Kidney tubule cell (primary cell): ENCODE results near the gene CDIPT.
"Not testable (repeated sequence)": the region's sequence is repeated elsewhere in the genome, so short reads cannot be mapped to it uniquely, and the experiment has no call there.

ENCODE experiments used
- DNase-seq: peaks from one replicate; pipeline ENCODE4 v3.0.0-alpha.2; 2018; ENCODE audit warnings: low spot score

CDIPT gene

GRCh38 chr16:29858149-29858849, 4.7 kb downstream of the CDIPT start:
- DNase-seq, result no peak

DNA sequence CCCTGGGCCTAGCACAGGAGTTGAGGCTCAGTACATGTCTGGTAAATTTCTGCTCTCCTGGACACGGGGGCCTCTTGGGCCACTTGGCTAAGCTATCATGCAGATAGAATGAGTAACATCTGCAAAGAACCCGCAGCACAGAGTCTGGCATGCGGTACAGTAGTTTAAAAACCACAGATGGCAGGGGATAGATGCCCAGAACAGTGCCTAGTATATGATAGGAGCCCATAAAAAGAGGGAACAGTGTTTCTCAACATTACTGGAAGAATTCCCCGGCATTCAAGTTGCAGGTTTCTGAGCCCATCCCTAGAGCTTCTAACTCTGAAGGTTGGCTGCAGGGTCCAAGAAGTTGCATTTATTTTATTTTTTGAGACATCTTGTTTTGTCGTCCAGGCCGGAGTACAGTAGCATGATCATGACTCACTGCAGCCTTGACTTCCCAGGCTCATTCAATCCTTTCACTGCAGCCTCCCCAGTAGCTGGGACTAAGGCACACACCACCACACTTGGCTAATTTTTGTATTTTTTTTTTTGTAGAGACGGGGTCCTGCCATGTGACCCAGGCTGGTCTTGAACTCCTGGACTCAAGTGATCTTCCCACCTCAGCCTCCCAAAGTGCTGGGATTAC, 5.8 kb downstream of the CDIPT start:
- peak; percentile 13 for DNase-seq

- DNase-seq, result peak; percentile 24
These were observed 8.4 kb downstream of the CDIPT start for GRCh38 chr16:29854520-29855100.

DNA sequence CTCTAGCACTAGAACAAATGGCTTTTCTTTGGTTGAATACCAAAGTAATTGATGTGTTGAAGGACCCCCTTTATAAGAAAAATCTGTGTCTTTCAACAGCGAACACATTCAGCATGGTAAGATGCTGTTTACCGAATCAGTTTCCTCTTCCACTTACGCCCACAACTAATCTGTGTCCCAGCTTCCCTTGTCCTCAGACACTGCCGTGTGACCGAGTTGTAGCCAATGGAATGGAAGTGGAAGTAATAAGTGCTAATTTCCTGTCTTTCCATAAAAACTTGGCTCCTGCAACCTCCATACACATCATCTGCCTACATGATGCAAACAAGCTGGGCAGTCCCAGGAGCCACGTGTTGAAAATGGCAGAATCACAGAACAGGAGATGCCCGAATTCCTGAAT, 10.4 kb downstream of the CDIPT start:
- no peak for DNase-seq

DNA sequence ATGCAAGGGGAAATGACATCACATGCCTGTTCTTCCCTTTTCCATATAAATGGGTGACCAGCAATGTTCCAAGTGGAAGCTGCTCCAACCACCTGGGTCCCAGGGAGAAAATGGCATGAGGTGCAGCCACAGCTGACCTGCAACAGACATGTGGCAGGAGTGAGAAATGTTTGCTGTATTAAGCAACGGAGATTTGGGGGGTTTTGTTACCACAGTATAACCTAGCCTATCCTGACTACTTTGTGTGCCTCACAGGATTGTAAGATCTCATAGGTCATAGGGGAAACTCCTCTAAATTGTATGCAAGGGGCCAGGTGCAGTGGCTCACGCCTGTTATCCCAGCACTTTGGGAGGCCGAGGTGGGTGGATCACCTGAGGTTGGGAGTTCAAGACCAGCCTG, 12.0 kb downstream of the CDIPT start:
- no peak for DNase-seq

- DNase-seq, result no peak
These were observed 13.5 kb downstream of the CDIPT start for GRCh38 chr16:29849505-29849904.

GRCh38 chr16:29848420-29849297, 14.4 kb downstream of the CDIPT start:
- DNase-seq, result peak; percentile 65

- DNase-seq, result no peak
These were observed 17.4 kb downstream of the CDIPT start for GRCh38 chr16:29845656-29846055.

GRCh38 chr16:29844575-29845331, 18.3 kb downstream of the CDIPT start:
- DNase-seq, result no peak

GRCh38 chr16:29843931-29844330, 19.1 kb downstream of the CDIPT start:
- DNase-seq, result no peak

DNA sequence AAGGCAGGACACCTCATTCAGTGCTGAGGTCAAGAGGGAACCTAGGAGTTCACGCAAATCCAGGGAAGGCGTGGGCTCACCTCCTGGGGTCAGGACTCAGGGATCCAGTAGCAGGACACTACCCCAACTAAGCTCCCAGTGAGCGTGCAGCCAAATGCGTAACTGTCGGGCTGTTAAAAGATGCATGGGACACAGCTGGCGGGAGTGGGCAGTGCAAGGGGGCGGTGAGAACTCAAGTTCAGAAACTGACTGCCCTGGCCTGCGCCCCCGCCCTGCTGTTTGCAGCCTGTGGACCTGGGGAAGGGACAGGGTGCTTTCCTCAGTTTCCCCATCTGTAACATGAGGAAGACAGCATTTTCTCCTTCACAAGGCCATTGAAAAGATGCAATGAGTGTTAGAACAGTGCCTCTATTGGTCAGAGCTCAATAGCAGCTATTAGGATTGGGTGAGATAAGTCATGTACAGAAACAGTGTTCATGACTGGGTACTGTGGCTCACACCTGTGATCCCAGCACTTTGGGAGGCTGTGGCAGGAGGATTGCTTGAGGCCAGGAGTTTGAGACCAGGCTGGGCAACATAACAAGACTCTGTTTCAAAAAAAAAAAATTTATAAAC, 20.2 kb downstream of the CDIPT start:
- no peak for DNase-seq

- DNase-seq, result no peak
These were observed 21.4 kb downstream of the CDIPT start for GRCh38 chr16:29841631-29842030.

DNA sequence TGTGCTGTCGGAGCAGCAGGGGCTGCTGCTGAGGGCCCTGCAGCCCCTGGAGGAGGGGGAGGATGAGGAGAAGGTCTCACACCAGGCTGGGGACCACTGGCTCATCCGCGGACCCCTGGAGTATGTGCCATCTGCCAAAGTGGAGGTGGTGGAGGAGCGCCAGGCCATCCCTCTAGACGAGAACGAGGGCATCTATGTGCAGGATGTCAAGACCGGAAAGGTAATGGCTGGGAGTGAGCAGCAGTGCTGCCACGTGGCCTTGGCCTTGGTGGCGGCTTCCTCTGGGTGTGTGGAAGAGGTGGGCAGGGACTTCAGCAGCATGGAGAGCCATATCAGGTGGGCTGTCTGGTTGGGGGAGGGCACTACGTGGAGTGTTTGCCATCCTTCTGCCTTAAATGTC, 22.8 kb downstream of the CDIPT start:
- DNase-seq, result no peak

GRCh38 chr16:29839822-29840221, 23.2 kb downstream of the CDIPT start:
- no peak for DNase-seq

DNA sequence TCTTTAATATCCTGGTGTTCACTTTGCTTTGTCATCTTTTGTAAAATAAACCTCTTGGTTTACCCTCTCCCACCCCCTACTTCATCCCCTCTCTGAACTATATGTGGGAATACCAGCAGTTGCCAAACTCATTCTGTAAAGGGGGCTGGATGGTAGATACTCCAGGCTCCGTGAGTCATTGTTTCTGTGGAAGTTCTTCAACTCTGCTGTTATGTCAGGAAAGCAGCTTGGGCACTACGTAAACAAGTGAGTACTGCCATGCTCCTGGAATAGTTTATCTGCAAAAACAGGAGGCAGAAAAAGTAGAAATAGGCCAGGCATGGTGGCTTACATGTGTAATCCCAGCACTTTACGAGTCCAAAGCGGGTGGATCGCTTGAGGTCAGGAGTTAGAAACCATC, 25.2 kb downstream of the CDIPT start:
- no peak for DNase-seq

GRCh38 chr16:29836623-29837022, 26.4 kb downstream of the CDIPT start:
- no peak for DNase-seq

DNA sequence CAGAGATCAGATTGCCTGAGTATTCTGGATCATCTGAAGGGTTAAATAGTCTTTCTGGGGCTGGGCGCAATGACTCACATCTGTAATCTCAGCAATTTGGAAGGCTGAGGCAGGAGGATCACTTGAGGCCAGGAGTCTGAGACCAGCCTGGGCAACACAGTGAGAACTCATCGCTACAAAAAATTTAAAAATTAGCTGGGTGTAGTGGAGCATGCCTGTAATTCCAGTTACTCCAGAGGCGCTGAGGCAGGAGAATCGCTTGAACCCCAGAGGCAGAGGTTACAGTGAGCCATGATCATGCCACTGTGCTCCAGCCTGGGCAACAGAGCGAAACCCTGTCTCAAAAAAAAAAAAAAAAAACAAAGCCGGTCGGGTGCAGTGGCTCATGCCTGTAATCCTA, 27.1 kb downstream of the CDIPT start:
- DNase-seq, result peak; percentile 49

GRCh38 chr16:29834079-29834478, 28.9 kb downstream of the CDIPT start:
- DNase-seq, result no peak

- not testable (repeated sequence) for DNase-seq
These were observed 29.8 kb downstream of the CDIPT start for GRCh38 chr16:29833219-29833618.

GRCh38 chr16:29831490-29831889, 31.5 kb downstream of the CDIPT start:
- no peak for DNase-seq

- DNase-seq, result no peak
These were observed 32.3 kb downstream of the CDIPT start for GRCh38 chr16:29830774-29831173.

GRCh38 chr16:29826342-29826695, 36.7 kb downstream of the CDIPT start:
- no peak for DNase-seq
